Right cardiac atrium (tissue), 5 donors: Measurements from ENCODE around the gene VSTM2B. TPM values are rescaled to one million over a fixed set of nuclear protein-coding genes. Genes with fewer than 3 reads are reported as not detected.

Experiments used
- ATAC-seq, 2 donors: fragments of 200-7000 bp; cut with Tn5 transposase; one replicate each; pipeline versions ENCODE4 v1.8.0 to v1.9.1; 2020; ENCODE audit warnings: moderate library complexity in 2 of 2, mild to moderate bottlenecking in 1 of 2
- DNase-seq, 3 donors: peaks; one replicate each; pipeline ENCODE4 v3.0.0-alpha.2; 2020
- H3K27ac ChIP-seq: one replicate; pipeline ENCODE4 v1.5.1; 2013; ENCODE audit warnings: mild to moderate bottlenecking, low read length, control low read depth, moderate library complexity
- H3K27me3 ChIP-seq: one replicate; pipeline ENCODE4 v1.6.1; 2013; ENCODE audit not compliant: control insufficient read depth, insufficient read depth
- H3K4me1 ChIP-seq: one replicate; pipeline ENCODE4 v1.6.1; 2013; ENCODE audit warnings: low read length; ENCODE audit not compliant: control insufficient read depth, insufficient read depth
- H3K4me3 ChIP-seq: one replicate; pipeline ENCODE4 v1.5.1; 2013; ENCODE audit warnings: low read length, control low read depth
- H3K9me3 ChIP-seq: one replicate; pipeline ENCODE4 v1.6.1; 2013; ENCODE audit warnings: low read length; ENCODE audit not compliant: control insufficient read depth
- WGBS: extraction: QIAGEN DNeasy Blood & Tissue Kit; methylation state at CpG from one replicate; pipeline ENCODE4 v1.1.7; 2013; 5-methylcytosine and 5-hydroxymethylcytosine counted together
- intact Hi-C, 4 donors: fragments of 100-400 bp; cut with DNase I; formaldehyde crosslinking; loops; one replicate each; pipeline versions ENCODE4 v1.11.0 to v1.14.0; 2022 to 2023
- long read RNA-seq, 4 donors: library from polyadenylated mRNA; unstranded; transcript quantifications; one replicate each; pipeline ENCODE4 v2.0.0, GENCODE V29; 2020 to 2021
- polyA plus RNA-seq: library from polyadenylated mRNA; stranded (reverse); fragments of 200-250 nt; gene quantifications from one replicate; pipeline ENCODE4 v1.2.3, GENCODE V29; 2013
- total RNA-seq, 4 donors: library from RNA; stranded (reverse); fragmentation: NEBNext Ultra II Directional; extraction: Animal tissue kit (Norgen Biotek cat#: 25700); gene quantifications; one replicate each; pipeline ENCODE4 v1.2.1, GENCODE V29; 2021
- donor health status: healthy with polysubstance abuse.
- donor health status: DM: no; HTN: yes; CAD: no.
- donor health status: DM: no; HTN: no; CAD: no.
- donor health status: DM: no; HTN: yes; CAD: no; lungs with severe emphysema.
- donor health status: DM: yes; HTN: yes; CAD: no.

Gene VSTM2B
- total RNA-seq (not detected), polyA plus RNA-seq (not detected)
- long read RNA-seq, donor 1: 0 reads
- long read RNA-seq, donor 2: 0 reads
- long read RNA-seq, donor 3: 0 reads
- long read RNA-seq, donor 4: 0 reads

- ATAC-seq: no peak
- DNase-seq: no peak
- H3K27ac ChIP-seq: no peak within 1 kb of the TSS
- H3K4me3 ChIP-seq: peak within 1 kb of the TSS; percentile 12
- intact Hi-C loops: loop anchor here in 3 of 4 donors (10.0 kb wide), 2 partner anchors 231 to 241 kb away; no protein-coding TSS in a partner anchor
- H3K9me3 ChIP-seq: no peaks in the 10 kb centered on the region
- peaks cover 3% of the 10 kb centered on the region for H3K4me1 ChIP-seq
- under 1% methylated on average over 103 of the region's 104 CpGs for WGBS
- no peaks in the 10 kb centered on the region for H3K27me3 ChIP-seq
Observed at GRCh38 chr19:29525901-29526729, at the start of gene VSTM2B. TSS of gene VSTM2B (plus strand) at chr19:29525994. CDS start at chr19:29526584, 590 bp downstream.

- intact Hi-C loops: no loop called here
- no peak overlapping the region for H3K4me3 ChIP-seq
- DNase-seq: no peak
- H3K9me3 ChIP-seq: no peaks in the 10 kb centered on the region
- no peaks in the 10 kb centered on the region for H3K27me3 ChIP-seq
- no peak for ATAC-seq
- no peaks in the 10 kb centered on the region for H3K4me1 ChIP-seq
- WGBS: 42% methylated on average over 4 of the region's 4 CpGs
- H3K27ac ChIP-seq: no peak overlapping the region
Observed at GRCh38 chr19:29476528-29476927, 49.3 kb upstream of the VSTM2B start.

GRCh38 chr19:29477831-29478577, 47.8 kb upstream of the VSTM2B start:
- intact Hi-C loops: no loop called here
- H3K27me3 ChIP-seq: no peaks in the 10 kb centered on the region
- no peak for ATAC-seq
- H3K4me3 ChIP-seq: no peak overlapping the region
- H3K9me3 ChIP-seq: no peaks in the 10 kb centered on the region
- 85% methylated on average over 16 of the region's 16 CpGs for WGBS
- no peak for DNase-seq
- H3K27ac ChIP-seq: no peak overlapping the region
- H3K4me1 ChIP-seq: no peaks in the 10 kb centered on the region

GRCh38 chr19:29478578-29479565, 46.9 kb upstream of the VSTM2B start:
- intact Hi-C loops: no loop called here
- DNase-seq (peak in 1 of 3 donors; percentile 64), ATAC-seq (no peak)
- no peak overlapping the region for H3K4me3 ChIP-seq
- no peaks in the 10 kb centered on the region for H3K27me3 ChIP-seq
- H3K27ac ChIP-seq: no peak overlapping the region
- H3K9me3 ChIP-seq: no peaks in the 10 kb centered on the region
- H3K4me1 ChIP-seq: no peaks in the 10 kb centered on the region
- 59% methylated on average over 34 of the region's 34 CpGs for WGBS

GRCh38 chr19:29479941-29480340, 45.9 kb upstream of the VSTM2B start:
- ATAC-seq: no peak
- WGBS: 65% methylated on average over 3 of the region's 3 CpGs
- no peak for DNase-seq
- Histone ChIP-seq H3K27ac (no peak overlapping the region), H3K27me3 (no peaks in the 10 kb centered on the region), H3K9me3 (no peaks in the 10 kb centered on the region), H3K4me3 (no peak overlapping the region), H3K4me1 (no peaks in the 10 kb centered on the region)
- intact Hi-C loops: no loop called here

GRCh38 chr19:29480507-29480906, 45.3 kb upstream of the VSTM2B start:
- intact Hi-C loops: no loop called here
- no peak for DNase-seq
- WGBS: 79% methylated on average over 7 of the region's 7 CpGs

GRCh38 chr19:29482855-29483640, 42.7 kb upstream of the VSTM2B start:
- Histone ChIP-seq H3K27me3 (no peaks in the 10 kb centered on the region), H3K27ac (no peak overlapping the region), H3K9me3 (no peaks in the 10 kb centered on the region), H3K4me3 (no peak overlapping the region), H3K4me1 (no peaks in the 10 kb centered on the region)
- DNase-seq (no peak), ATAC-seq (no peak)
- WGBS: 61% methylated on average over 7 of the region's 7 CpGs
- intact Hi-C loops: no loop called here

More at GRCh38 chr19:29480507-29480906, 45.3 kb upstream of the VSTM2B start:
- no peak for ATAC-seq
- H3K27me3 ChIP-seq: no peaks in the 10 kb centered on the region
- no peaks in the 10 kb centered on the region for H3K9me3 ChIP-seq
- no peak overlapping the region for H3K27ac ChIP-seq
- no peak overlapping the region for H3K4me3 ChIP-seq
- no peaks in the 10 kb centered on the region for H3K4me1 ChIP-seq

- DNase-seq (no peak), ATAC-seq (no peak)
- Histone ChIP-seq H3K27ac (no peak overlapping the region), H3K9me3 (no peaks in the 10 kb centered on the region), H3K4me3 (no peak overlapping the region), H3K27me3 (no peaks in the 10 kb centered on the region), H3K4me1 (no peaks in the 10 kb centered on the region)
- intact Hi-C loops: no loop called here
- 89% methylated on average over 5 of the region's 5 CpGs for WGBS
Observed at GRCh38 chr19:29483641-29483920, 42.2 kb upstream of the VSTM2B start.

- Histone ChIP-seq H3K27ac (no peak overlapping the region), H3K27me3 (no peaks in the 10 kb centered on the region), H3K9me3 (no peaks in the 10 kb centered on the region), H3K4me3 (no peak overlapping the region), H3K4me1 (no peaks in the 10 kb centered on the region)
- WGBS: 59% methylated on average over 6 of the region's 6 CpGs
- ATAC-seq (no peak), DNase-seq (no peak)
- intact Hi-C loops: no loop called here
Observed at GRCh38 chr19:29483944-29484581, 41.7 kb upstream of the VSTM2B start.

- WGBS: 55% methylated on average over 6 of the region's 6 CpGs
- Histone ChIP-seq H3K4me1 (no peaks in the 10 kb centered on the region), H3K27ac (no peak overlapping the region), H3K27me3 (no peaks in the 10 kb centered on the region), H3K4me3 (no peak overlapping the region), H3K9me3 (no peaks in the 10 kb centered on the region)
- intact Hi-C loops: no loop called here
- DNase-seq: no peak
- ATAC-seq: no peak
Observed at GRCh38 chr19:29484876-29485275, 40.9 kb upstream of the VSTM2B start.
